Thoracic aorta (tissue), 2 donors: Measurements from ENCODE around the gene CCNJL. TPM values are rescaled to one million over a fixed set of nuclear protein-coding genes. Genes with fewer than 3 reads are reported as not detected.

Experiments
- ATAC-seq: fragments of 150-250 bp; one replicate; pipeline ENCODE4 v1.8.0; 2017; ENCODE audit warnings: low read depth; ENCODE audit not compliant: insufficient number of reproducible peaks, low FRiP score
- DNase-seq: peaks from one replicate; pipeline ENCODE4 v3.0.0-alpha.2; 2020; ENCODE audit warnings: low spot score
- H3K27ac ChIP-seq, 2 donors: fragments of 200-600 bp; sonication (generic); 1 replicate in 1 of 2; 2 replicates in 1 of 2; pipeline ENCODE4 v1.5.1; 2016; ENCODE audit warnings: mild to moderate bottlenecking in 2 of 2, moderate library complexity in 2 of 2
- H3K27me3 ChIP-seq: fragments of 200-600 bp; sonication (generic); replicated peaks from 2 replicates; pipeline ENCODE4 v1.6.0; 2016; ENCODE audit warnings: mild to moderate bottlenecking; ENCODE audit not compliant: insufficient read depth
- H3K36me3 ChIP-seq: fragments of 200-600 bp; sonication (generic); one replicate; pipeline ENCODE4 v1.5.1; 2016
- H3K4me1 ChIP-seq, 2 donors: fragments of 200-600 bp; sonication (generic); 1 replicate in 1 of 2; 2 replicates in 1 of 2; pipeline versions ENCODE4 v1.5.1 to v1.6.0; 2016; ENCODE audit warnings: low read depth in 2 of 2, mild to moderate bottlenecking in 1 of 2; ENCODE audit not compliant: control insufficient read depth in 1 of 2
- H3K4me3 ChIP-seq: fragments of 200-600 bp; sonication (generic); 2 replicates; pipeline ENCODE4 v1.5.1; 2016; ENCODE audit warnings: mild to moderate bottlenecking
- H3K9me3 ChIP-seq: fragments of 200-600 bp; sonication (generic); 2 replicates; pipeline ENCODE4 v1.5.1; 2016
- CTCF ChIP-seq: fragments of 200-600 bp; sonication (generic); IDR thresholded peaks from one replicate; pipeline ENCODE4 v1.5.1; 2019; ENCODE audit warnings: antibody characterized with exemption
- total RNA-seq, 2 donors: library from RNA; depleted of rRNA; stranded (reverse); fragments of >200 nt; gene quantifications; one replicate each; pipeline versions ENCODE4 v1.1.0 to v1.2.3, GENCODE V29; 2016

CCNJL gene
- total RNA-seq, 2 donors from 2014 or later = 0.54 to 3.0 TPM

DNA sequence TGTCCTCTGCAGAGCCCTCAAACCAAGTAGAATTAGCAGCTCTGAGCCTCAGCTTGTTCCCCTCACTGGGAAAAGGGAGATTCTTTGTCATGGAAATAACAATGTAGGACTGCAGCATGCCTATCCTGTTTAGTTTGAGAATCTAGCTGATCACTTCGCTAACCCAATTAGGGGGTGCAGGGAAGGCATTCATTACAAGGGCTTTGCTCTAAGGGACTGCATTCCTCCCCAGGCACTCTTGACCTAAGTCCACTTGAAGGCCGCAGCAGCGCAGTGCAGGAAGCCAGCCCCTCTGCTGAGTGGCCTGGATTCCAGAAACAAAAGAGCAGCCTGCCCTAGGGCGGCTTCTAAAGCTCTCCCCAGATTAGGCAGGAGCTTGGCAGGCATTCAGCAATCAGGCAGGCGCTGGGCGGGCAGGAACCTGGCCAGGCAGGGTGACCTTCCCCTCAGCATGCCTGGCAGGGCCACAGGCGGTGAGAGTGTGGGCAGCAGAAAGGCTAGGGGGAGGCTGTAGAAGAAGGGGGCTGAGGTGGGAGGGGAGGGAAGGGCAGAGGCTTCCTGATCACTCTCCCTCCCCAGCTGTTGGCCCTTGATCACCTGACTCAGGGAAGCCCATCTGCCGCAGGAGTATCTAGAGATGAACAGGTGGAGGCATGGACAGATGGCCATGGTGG, 24.8 kb downstream of the CCNJL start:
- ATAC-seq = no peak
- Histone ChIP-seq H3K4me3 (no peak overlapping the region), H3K36me3 (no peaks in the 10 kb centered on the region), H3K4me1 (peaks cover 0 to 12% of the 10 kb centered on the region in 2 donors), H3K27ac (peak overlapping the region; percentile 5 to 38), H3K9me3 (no peaks in the 10 kb centered on the region), H3K27me3 (no peaks in the 10 kb centered on the region)
- no peak for TF ChIP-seq CTCF
- DNase-seq = no peak

- H3K36me3 ChIP-seq = no peaks in the 10 kb centered on the region
- ATAC-seq (no peak), DNase-seq (no peak)
- no peaks in the 10 kb centered on the region for H3K27me3 ChIP-seq
- peak overlapping the region; percentile 5 to 22 for H3K27ac ChIP-seq
- TF ChIP-seq CTCF = no peak
- no peaks in the 10 kb centered on the region for H3K9me3 ChIP-seq
- peaks cover 0 to 12% of the 10 kb centered on the region in 2 donors for H3K4me1 ChIP-seq
- H3K4me3 ChIP-seq = no peak overlapping the region
Observed at GRCh38 chr5:160286947-160287346, 25.4 kb downstream of the CCNJL start.

DNA sequence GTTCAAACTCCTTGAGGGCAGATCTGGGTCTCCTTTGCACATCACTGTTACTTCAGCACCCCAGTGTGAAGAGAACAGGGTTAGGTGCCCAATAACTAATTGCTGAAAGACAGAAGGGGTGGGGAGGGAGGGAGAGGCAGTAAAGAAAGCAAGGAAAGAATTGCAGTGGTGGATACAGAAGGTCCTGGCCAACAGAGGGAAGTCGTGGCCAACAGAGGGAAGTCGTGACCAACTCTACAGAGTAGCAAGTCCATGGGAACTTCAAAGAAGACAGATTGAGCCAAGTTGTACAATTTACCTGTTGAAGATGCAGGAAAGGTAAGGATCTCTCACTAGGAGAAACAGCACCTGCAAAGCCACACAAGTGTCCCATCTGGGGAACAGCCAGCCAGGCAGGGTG, 27.0 kb downstream of the CCNJL start:
- Histone ChIP-seq H3K4me1 (peaks cover 0 to 12% of the 10 kb centered on the region in 2 donors), H3K4me3 (no peak overlapping the region), H3K36me3 (no peaks in the 10 kb centered on the region), H3K27me3 (no peaks in the 10 kb centered on the region), H3K9me3 (no peaks in the 10 kb centered on the region), H3K27ac (no peak overlapping the region)
- DNase-seq (no peak), ATAC-seq (no peak)
- TF ChIP-seq CTCF = no peak

- peaks cover 0 to 12% of the 10 kb centered on the region in 2 donors for H3K4me1 ChIP-seq
- H3K9me3 ChIP-seq = no peaks in the 10 kb centered on the region
- ATAC-seq = no peak
- TF ChIP-seq CTCF = no peak
- H3K4me3 ChIP-seq = no peak overlapping the region
- H3K27me3 ChIP-seq = no peaks in the 10 kb centered on the region
- DNase-seq = no peak
- peaks cover 3% of the 10 kb centered on the region for H3K36me3 ChIP-seq
- H3K27ac ChIP-seq = no peak overlapping the region
Observed at GRCh38 chr5:160284291-160284873, 28.0 kb downstream of the CCNJL start.

- Histone ChIP-seq H3K27ac (no peak overlapping the region), H3K9me3 (no peaks in the 10 kb centered on the region), H3K36me3 (peaks cover 4% of the 10 kb centered on the region), H3K27me3 (no peaks in the 10 kb centered on the region), H3K4me3 (no peak overlapping the region), H3K4me1 (no peaks in the 10 kb centered on the region)
- ATAC-seq = no peak
- no peak for DNase-seq
- TF ChIP-seq CTCF = no peak
Observed at GRCh38 chr5:160281275-160281674, 31.1 kb downstream of the CCNJL start.
